ENCODE measurements around the gene INHBC.

Gene INHBC

GRCh38 chr12:57429473-57430111, 5.0 kb upstream of the INHBC start:
- DNase-seq (ENCODE audit: low read depth) = no peak
- TF ChIP-seq CTCF (IDR thresholded peaks at IDR 0.05; ENCODE audit: control insufficient read depth, insufficient read depth, low read depth, low read length, missing control alignments) = no peak
- peak overlapping the region; percentile 51 for H3K4me3 ChIP-seq (ENCODE audit: control insufficient read depth, low read depth, low read length)

GRCh38 chr12:57430112-57430930, 4.3 kb upstream of the INHBC start:
- no peak for DNase-seq (ENCODE audit: low read depth)
- H3K4me3 ChIP-seq (ENCODE audit: control insufficient read depth, low read depth, low read length) = peak overlapping the region; percentile 51
- no peak for TF ChIP-seq CTCF (IDR thresholded peaks at IDR 0.05; ENCODE audit: control insufficient read depth, insufficient read depth, low read depth, low read length, missing control alignments)

- DNase-seq (ENCODE audit: low read depth) = peak; percentile 71
Observed at GRCh38 chr12:57430931-57431566, 3.5 kb upstream of the INHBC start, which contains the start of gene R3HDM2. TSS of gene R3HDM2 (minus strand) at chr12:57431043. CDS start at chr12:57310428, 120,615 bp downstream.

GRCh38 chr12:57431654-57432188, 2.9 kb upstream of the INHBC start:
- no peak overlapping the region for H3K4me3 ChIP-seq (ENCODE audit: control insufficient read depth, low read depth, low read length)

More at GRCh38 chr12:57430931-57431566, 3.5 kb upstream of the INHBC start, which contains the start of gene R3HDM2:
- TF ChIP-seq CTCF (IDR thresholded peaks at IDR 0.05; ENCODE audit: control insufficient read depth, insufficient read depth, low read depth, low read length, missing control alignments) = no peak
- H3K4me3 ChIP-seq (ENCODE audit: control insufficient read depth, low read depth, low read length) = peak within 1 kb of the TSS; percentile 51

GRCh38 chr12:57433370-57433769, 1.2 kb upstream of the INHBC start:
- no peak overlapping the region for H3K4me3 ChIP-seq (ENCODE audit: control insufficient read depth, low read depth, low read length)
- no peak for DNase-seq (ENCODE audit: low read depth)
- no peak for TF ChIP-seq CTCF (IDR thresholded peaks at IDR 0.05; ENCODE audit: control insufficient read depth, insufficient read depth, low read depth, low read length, missing control alignments)

More at GRCh38 chr12:57431654-57432188, 2.9 kb upstream of the INHBC start:
- DNase-seq (ENCODE audit: low read depth) = no peak
- no peak for TF ChIP-seq CTCF (IDR thresholded peaks at IDR 0.05; ENCODE audit: control insufficient read depth, insufficient read depth, low read depth, low read length, missing control alignments)

- DNase-seq (ENCODE audit: low read depth) = no peak
- H3K4me3 ChIP-seq (ENCODE audit: control insufficient read depth, low read depth, low read length) = no peak overlapping the region
- TF ChIP-seq CTCF (IDR thresholded peaks at IDR 0.05; ENCODE audit: control insufficient read depth, insufficient read depth, low read depth, low read length, missing control alignments) = no peak
Observed at GRCh38 chr12:57435293-57435692, 709 bp downstream of the INHBC start.

All from AG09309 (cell line).